AG08396 (cell line): ENCODE results near the gene ATP2A1.
"Not testable (repeated sequence)": the region's sequence is repeated elsewhere in the genome, so short reads cannot be mapped to it uniquely, and the experiment has no call there.

ENCODE experiments used
- DNase-seq: peaks from one replicate; pipeline ENCODE4 v3.0.0; 2012; ENCODE audit warnings: low spot score, mixed read lengths

Gene ATP2A1

DNA sequence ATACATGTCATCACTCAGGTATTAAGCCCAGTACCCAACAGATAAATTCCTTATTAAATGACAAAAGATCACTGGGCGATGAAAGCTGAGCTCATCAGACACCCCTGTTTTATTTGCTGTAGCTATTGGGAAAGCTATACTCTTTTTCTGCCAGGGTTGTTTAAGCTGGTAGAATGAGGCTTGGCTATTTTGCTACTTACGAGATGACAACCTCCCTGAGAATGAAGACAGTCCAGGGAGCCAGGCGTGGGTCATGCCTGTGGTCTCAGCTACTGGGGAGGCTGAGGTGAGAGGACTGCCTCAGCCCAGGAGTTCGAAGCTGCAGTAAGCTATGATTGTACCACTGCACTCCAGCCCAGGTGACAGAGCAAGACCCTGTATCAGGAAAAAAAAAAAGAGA lies 19.0 kb upstream of the ATP2A1 start:
- no peak for DNase-seq

GRCh38 chr16:28863929-28864793 lies 14.1 kb upstream of the ATP2A1 start:
- DNase-seq, result peak; percentile 74

GRCh38 chr16:28865001-28865688 lies 13.1 kb upstream of the ATP2A1 start:
- no peak for DNase-seq

- DNase-seq, result no peak
Observed at GRCh38 chr16:28865722-28866453, 12.4 kb upstream of the ATP2A1 start.

GRCh38 chr16:28866454-28866804 lies 11.9 kb upstream of the ATP2A1 start:
- no peak for DNase-seq

DNA sequence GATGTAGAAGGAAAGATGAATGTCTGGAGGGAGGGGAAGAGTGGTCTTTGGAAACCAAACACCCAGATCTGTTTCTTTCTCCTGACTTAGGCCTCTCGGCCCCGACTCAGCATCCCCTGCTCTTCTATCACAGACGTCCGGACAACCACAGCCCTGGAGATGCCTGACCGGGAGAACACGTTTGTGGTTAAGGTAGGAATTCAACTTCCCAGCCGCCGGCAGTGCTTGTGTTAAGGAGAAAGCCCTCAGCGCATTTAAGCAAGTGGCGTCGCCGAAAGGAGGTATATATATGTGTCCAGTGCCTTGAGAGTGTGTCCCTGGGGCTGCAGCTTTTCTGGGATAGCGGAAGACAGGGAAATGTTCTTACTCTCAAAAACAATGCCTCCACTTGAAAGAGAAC lies 11.0 kb upstream of the ATP2A1 start:
- no peak for DNase-seq

DNA sequence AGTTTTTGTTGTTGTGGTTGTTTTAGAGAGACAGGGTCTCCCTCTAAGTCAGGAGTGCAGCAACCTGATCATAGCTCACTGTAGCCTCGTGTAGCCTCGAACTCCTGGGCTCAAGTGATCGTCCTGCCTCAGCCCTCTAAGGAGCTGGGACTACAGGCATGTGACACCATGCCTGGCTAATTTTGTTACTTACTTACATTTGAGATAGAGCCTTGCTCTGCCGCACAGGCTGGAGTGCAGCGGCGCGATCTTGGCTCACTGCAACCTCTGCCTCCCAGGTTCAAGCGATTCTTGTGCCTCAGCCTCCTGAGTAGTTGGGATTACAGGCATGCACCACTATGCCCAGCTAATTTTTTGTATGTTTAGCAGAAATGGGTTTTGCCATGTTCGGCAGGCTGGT lies 10.6 kb upstream of the ATP2A1 start:
- DNase-seq, result not testable (repeated sequence)

GRCh38 chr16:28869201-28869600 lies 9.1 kb upstream of the ATP2A1 start:
- no peak for DNase-seq

- no peak for DNase-seq
Observed at GRCh38 chr16:28872952-28873351, 5.3 kb upstream of the ATP2A1 start.

DNA sequence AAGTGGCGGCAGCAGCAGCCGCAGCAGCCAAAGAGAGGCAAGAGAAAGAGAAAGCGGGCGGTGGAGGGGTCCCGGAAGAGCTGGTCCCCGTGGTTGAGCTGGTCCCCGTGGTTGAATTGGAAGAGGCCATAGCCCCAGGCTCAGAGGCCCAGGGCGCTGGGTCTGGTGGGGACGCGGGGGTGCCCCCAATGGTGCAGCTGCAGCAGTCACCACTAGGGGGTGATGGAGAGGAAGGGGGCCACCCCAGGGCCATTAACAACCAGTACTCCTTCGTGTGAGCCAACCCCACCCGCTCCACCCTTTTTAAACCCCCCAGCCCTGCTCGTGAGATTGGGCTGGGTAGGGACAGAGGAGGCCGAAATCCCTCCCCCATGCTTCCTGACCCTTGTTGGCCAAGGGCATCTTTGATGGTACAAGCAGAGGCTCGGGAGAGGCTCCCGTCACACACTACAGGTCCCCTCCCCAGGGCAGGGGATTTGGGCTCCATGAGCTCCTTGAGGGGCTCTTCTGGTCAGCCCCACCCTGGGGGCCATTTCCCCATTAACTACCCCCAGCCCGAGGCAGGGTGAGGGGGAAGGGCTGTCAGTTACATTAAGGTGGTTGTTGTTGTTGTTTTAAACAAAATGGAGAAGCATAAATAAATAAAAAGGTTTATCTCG lies 4.6 kb upstream of the ATP2A1 start:
- DNase-seq, result peak; percentile 76

DNA sequence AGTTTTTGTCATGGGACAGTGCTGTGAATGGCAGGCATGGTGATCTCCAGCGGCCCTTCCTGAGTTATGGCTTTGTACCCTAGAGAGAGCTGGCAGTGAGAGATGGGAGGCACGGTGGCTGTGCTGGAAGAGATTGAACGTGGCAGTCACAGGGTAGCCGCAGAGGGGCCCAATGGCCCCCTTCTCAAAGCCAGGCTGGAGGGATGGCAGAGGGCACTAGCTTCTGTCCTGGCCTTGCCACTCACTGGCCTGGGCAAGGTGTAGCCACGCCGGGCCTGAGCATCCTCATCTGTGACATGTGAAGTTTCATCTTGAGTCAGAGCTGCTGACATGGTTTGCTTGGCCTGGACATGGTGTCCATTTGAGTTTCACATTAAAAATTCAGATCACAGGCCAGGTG lies 3.9 kb upstream of the ATP2A1 start:
- no peak for DNase-seq

GRCh38 chr16:28875134-28876018 lies 2.9 kb upstream of the ATP2A1 start:
- DNase-seq, result no peak

GRCh38 chr16:28876019-28876659 lies 2.1 kb upstream of the ATP2A1 start:
- no peak for DNase-seq

GRCh38 chr16:28876973-28877654 lies 1.2 kb upstream of the ATP2A1 start:
- DNase-seq, result no peak

DNA sequence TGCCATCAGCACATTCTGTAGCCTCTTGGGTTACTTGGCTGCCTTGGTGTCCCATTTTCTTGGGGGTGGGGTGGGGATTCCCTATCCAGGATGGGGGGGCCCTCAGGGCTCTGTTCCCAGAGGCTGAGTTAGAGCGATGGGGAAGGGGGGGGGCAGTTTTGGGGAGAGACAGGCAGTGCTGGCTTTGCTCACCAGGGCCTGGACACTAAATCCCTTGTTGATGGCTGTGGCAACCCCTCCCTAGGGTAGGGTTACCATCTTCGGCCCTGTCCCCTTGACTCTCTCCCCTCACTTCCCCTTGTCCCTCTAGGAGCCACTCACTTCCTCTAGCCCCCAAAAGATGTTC lies 660 bp upstream of the ATP2A1 start:
- no peak for DNase-seq

DNA sequence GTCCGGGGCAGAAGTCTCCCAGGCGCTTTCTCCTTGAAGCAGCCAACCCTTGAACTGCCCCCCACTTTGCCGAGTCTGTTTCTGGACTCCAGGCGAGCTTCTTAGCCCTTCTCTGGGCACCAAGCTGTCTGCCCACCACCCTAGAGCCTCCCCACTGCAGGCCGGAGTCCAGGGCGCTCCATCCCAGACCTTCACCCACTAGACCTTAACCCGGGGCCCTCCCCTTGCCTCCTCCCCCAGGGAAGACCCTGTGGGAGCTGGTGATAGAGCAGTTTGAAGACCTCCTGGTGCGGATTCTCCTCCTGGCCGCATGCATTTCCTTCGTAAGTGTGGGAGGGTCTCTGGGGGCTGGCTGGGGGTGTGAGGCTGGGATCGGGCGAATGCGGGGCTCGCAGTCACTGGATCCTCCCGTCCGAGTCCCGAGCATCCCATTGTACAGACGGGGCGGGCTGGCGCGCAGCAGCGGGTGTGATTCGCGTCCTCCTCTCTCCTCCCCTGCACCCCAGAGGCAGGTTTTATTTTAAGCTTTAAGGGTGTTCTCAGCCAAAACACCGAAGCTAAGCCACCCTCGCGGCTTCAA lies 1.1 kb downstream of the ATP2A1 start:
- no peak for DNase-seq

DNA sequence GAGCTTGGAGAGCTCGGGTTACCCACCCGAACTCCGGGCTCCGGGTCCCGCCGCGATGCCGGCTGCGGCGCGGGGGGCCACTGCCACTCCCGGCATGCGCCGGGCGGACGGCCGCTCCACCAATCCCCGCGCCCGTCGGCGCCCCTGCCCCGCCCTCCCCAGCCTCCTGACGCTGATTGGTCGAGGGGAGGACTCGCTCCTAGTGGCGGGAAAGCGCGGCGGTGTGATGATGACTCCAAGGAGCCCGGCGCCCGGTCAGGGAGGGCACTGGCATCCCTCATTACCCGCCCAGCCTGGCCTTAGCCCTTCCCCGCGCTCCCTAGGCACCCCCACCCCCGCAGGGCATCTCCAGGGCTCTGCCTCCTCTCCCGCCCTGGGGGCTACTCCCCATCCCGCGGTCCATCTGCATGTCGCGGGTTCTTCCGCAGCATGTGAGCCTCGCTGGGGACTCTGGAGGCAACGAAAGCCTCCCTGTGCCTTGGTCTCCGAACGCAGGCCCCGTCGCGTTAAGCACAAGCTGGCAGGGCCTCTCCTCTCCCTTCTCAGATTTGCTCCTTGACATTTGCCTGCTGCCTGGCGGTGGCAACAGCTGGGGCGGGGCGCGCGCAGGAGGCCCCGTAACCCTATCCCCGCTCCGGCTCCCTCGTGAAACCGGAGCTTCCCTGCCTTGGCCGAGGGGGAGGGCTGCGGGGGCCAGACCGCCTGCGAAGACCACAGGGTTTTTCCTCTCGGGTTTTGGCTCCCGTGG lies 1.7 kb downstream of the ATP2A1 start:
- peak; percentile 99 for DNase-seq

- no peak for DNase-seq
Observed at GRCh38 chr16:28880589-28880915, 2.3 kb downstream of the ATP2A1 start.

GRCh38 chr16:28880955-28881354 lies 2.7 kb downstream of the ATP2A1 start:
- DNase-seq, result no peak
